ENCODE data around the gene SLC34A2. TPM values are rescaled to one million over a fixed set of nuclear protein-coding genes. Genes with fewer than 3 reads are reported as not detected.

Gene SLC34A2
- total and polyA plus RNA-seq, 10 of the 15 experiments (the other 5 are each of a cell fraction or from before 2014, with no cell fraction given) = 0.08 to 0.59 TPM; not detected in 8

- H3K79me2 ChIP-seq (ENCODE audit: control insufficient read depth, insufficient read depth, low read length) = no peaks in the 10 kb centered on the region
- WGBS (ENCODE audit: insufficient coverage, insufficient replicate concordance, low lambda C conversion rate, missing lambda C conversion rate) = 37% methylated on average over 4 of the region's 4 CpGs
- no TSS peak for BruUV-seq (replicated peaks)
- POLR2A ChIA-PET = interaction anchor here (0.6 kb wide), 1 partner anchor 1720 kb away, joined by 3 read pairs; no protein-coding TSS in a partner anchor
- ATAC-seq (no peak), DNase-seq (ENCODE audit: low read depth, low spot score) (no peak), FAIRE-seq (no peak)
- RAD21 ChIA-PET (ENCODE audit: unreplicated experiment) = no interaction called here
- no peak overlapping the region for H3K9ac ChIP-seq (ENCODE audit: control insufficient read depth, insufficient read depth, low read length)
- CTCF ChIA-PET = no interaction called here
- no peaks in the 10 kb centered on the region; a peak in 1 of 4 replicates for H3K27me3 ChIP-seq (replicated peaks in 1 of 2; ENCODE audit: control insufficient read depth in 2 of 2, insufficient read depth in 2 of 2, low read length in 1 of 2)
- H3K4me2 ChIP-seq (ENCODE audit: control insufficient read depth, insufficient read depth) = no peak overlapping the region
- H3K27ac ChIP-seq (ENCODE audit: control insufficient read depth, insufficient read depth) = no peak overlapping the region
- intact Hi-C loops (cut with micrococcal nuclease; ENCODE audit: unreplicated experiment) (no loop called here), in situ Hi-C loops (cut with MboI) (no loop called here)
- H3K4me3 ChIP-seq = no peak overlapping the region
- no peaks in the 10 kb centered on the region for H3K9me3 ChIP-seq (replicated peaks; ENCODE audit: control insufficient read depth, insufficient read depth, low read length)
- H3K4me1 ChIP-seq (ENCODE audit: control insufficient read depth, insufficient read depth, low read length) = no peaks in the 10 kb centered on the region
- no peak for TF ChIP-seq TCF12 (IDR thresholded peaks at IDR 0.05; ENCODE audit: low read depth, low read length)
- no peak for TF ChIP-seq WRNIP1 (IDR thresholded peaks at IDR 0.05; ENCODE audit: borderline replicate concordance, low read depth, low read length)
- no peak for TF ChIP-seq YY1 (IDR thresholded peaks at IDR 0.05; ENCODE audit: low read depth, low read length)
- TF ChIP-seq MEF2A (IDR thresholded peaks at IDR 0.05; ENCODE audit: insufficient read depth, low read depth, low read length) = no peak
- no peak for TF ChIP-seq SREBF2 (IDR thresholded peaks at IDR 0.05; ENCODE audit: low read length)
- TF ChIP-seq CEBPZ (IDR thresholded peaks at IDR 0.05; ENCODE audit: low read depth, low read length) = no peak
- no peak for TF ChIP-seq ESRRA (IDR thresholded peaks at IDR 0.05; ENCODE audit: low read length)
- no peak for TF ChIP-seq RELB (IDR thresholded peaks at IDR 0.05; ENCODE audit: low read depth)
- no peak for TF ChIP-seq YBX1 (IDR thresholded peaks at IDR 0.05)
- no peak for TF ChIP-seq ZBED1 (IDR thresholded peaks at IDR 0.05; ENCODE audit: borderline replicate concordance)
- TF ChIP-seq E2F4 (IDR thresholded peaks at IDR 0.05; ENCODE audit: low read depth, low read length) = no peak
- TF ChIP-seq GABPA (IDR thresholded peaks at IDR 0.05; ENCODE audit: low read depth) = no peak
- TF ChIP-seq RAD21 (IDR thresholded peaks at IDR 0.05; ENCODE audit: insufficient read depth, low read depth, low read length) = no peak
- no peak for TF ChIP-seq ZNF24 (IDR thresholded peaks at IDR 0.05)
- no peak for TF ChIP-seq SIN3A (IDR thresholded peaks at IDR 0.05; ENCODE audit: low read depth, low read length)
- TF ChIP-seq ATF2 (IDR thresholded peaks at IDR 0.05; ENCODE audit: low read length) = no peak
- no peak for TF ChIP-seq LARP7 (IDR thresholded peaks at IDR 0.05)
- TF ChIP-seq BACH1 (IDR thresholded peaks at IDR 0.05; ENCODE audit: borderline replicate concordance) = no peak
- no peak for TF ChIP-seq ZNF274 (IDR thresholded peaks at IDR 0.05; ENCODE audit: insufficient read depth, insufficient read length)
- H3K36me3 ChIP-seq (ENCODE audit: control insufficient read depth in 2 of 2, insufficient read depth in 2 of 2, low read length in 1 of 2) = no peaks in the 10 kb centered on the region
- H2AFZ ChIP-seq (ENCODE audit: control insufficient read depth, low read depth, low read length) = no peak overlapping the region
- H4K20me1 ChIP-seq (ENCODE audit: control insufficient read depth, insufficient read depth) = no peaks in the 10 kb centered on the region
- SMC1A ChIA-PET (ENCODE audit: uncharacterized antibody, unreplicated experiment) = interaction anchor here (1.3 kb wide), 1 partner anchor 10 kb away, joined by 3 read pairs; no protein-coding TSS in a partner anchor
These were observed 17.4 kb upstream of the SLC34A2 start for GRCh38 chr4:25638221-25638601.
